Ectodermal cell (in vitro differentiated cells): ENCODE data around the gene PPM1G.
"Not testable (repeated sequence)": the region's sequence is repeated elsewhere in the genome, so short reads cannot be mapped to it uniquely, and the experiment has no call there.

Experiments
- H3K27ac ChIP-seq: 2 replicates; pipeline ENCODE4 v1.7.0; 2013; ENCODE audit warnings: mild to moderate bottlenecking, low read depth, low read length; ENCODE audit not compliant: insufficient read depth, poor library complexity, severe bottlenecking
- H3K27me3 ChIP-seq: 2 replicates; pipeline ENCODE4 v1.7.0; 2013; ENCODE audit warnings: mild to moderate bottlenecking, low read length; ENCODE audit not compliant: insufficient read depth, control insufficient read depth, poor library complexity, severe bottlenecking
- H3K36me3 ChIP-seq: one replicate; pipeline ENCODE4 v1.7.0; 2013; ENCODE audit warnings: low read length; ENCODE audit not compliant: control insufficient read depth, insufficient read depth
- H3K4me1 ChIP-seq: one replicate; pipeline ENCODE4 v1.7.0; 2013; ENCODE audit warnings: low read length; ENCODE audit not compliant: control insufficient read depth, insufficient read depth
- H3K4me3 ChIP-seq: 2 replicates; pipeline ENCODE4 v1.7.0; 2013; ENCODE audit warnings: low read depth, low read length, control low read depth; ENCODE audit not compliant: insufficient read depth
- H3K9me3 ChIP-seq: 2 replicates; pipeline ENCODE4 v1.7.0; 2013; ENCODE audit warnings: mild to moderate bottlenecking, low read length, moderate library complexity; ENCODE audit not compliant: control insufficient read depth
- WGBS, 2 experiments: methylation state at CpG; one replicate each; pipeline ENCODE4 v1.1.7; 2013; ENCODE audit warnings: missing lambda C conversion rate in 2 of 2; 5-methylcytosine and 5-hydroxymethylcytosine counted together

The PPM1G gene

DNA sequence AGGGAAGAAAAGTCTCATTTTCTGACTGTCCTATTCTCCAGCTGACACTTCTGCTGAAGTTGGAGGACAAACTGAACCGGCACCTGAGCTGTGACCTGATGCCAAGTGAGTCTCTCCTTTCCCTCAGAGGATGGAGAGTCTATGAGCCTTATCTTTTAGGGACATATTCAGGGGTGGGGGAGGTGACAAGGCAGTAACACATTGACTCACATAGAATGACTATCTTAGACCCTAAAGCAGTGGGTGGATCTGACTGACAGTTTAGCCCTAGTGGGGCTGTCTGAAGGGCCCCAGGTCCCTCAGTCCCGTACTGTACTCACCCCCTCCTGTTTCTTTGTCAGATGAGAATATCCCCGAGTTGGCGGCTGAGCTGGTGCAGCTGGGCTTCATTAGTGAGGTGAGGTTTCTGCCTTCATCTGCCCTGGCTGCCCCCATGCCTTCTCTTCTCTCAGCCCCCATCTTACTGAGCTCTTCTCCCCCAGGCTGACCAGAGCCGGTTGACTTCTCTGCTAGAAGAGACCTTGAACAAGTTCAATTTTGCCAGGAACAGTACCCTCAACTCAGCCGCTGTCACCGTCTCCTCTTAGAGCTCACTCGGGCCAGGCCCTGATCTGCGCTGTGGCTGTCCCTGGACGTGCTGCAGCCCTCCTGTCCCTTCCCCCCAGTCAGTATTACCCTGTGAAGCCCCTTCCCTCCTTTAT, 32.0 kb upstream of the PPM1G start:
- Histone ChIP-seq H3K9me3 (no peaks in the 10 kb centered on the region), H3K4me1 (peaks cover 6% of the 10 kb centered on the region), H3K36me3 (peaks cover 33% of the 10 kb centered on the region), H3K4me3 (no peak overlapping the region), H3K27ac (no peak overlapping the region), H3K27me3 (no peaks in the 10 kb centered on the region)
- 83 to 85% methylated on average over 10 of the region's 10 CpGs for WGBS, 2 experiments

GRCh38 chr2:27435628-27436027, 26.2 kb upstream of the PPM1G start:
- Histone ChIP-seq H3K4me3 (no peak overlapping the region), H3K27ac (no peak overlapping the region), H3K36me3 (peaks cover 52% of the 10 kb centered on the region), H3K9me3 (no peaks in the 10 kb centered on the region), H3K27me3 (no peaks in the 10 kb centered on the region), H3K4me1 (no peaks in the 10 kb centered on the region)
- WGBS, 2 experiments = 90 to 96% methylated on average over 6 of the region's 6 CpGs

DNA sequence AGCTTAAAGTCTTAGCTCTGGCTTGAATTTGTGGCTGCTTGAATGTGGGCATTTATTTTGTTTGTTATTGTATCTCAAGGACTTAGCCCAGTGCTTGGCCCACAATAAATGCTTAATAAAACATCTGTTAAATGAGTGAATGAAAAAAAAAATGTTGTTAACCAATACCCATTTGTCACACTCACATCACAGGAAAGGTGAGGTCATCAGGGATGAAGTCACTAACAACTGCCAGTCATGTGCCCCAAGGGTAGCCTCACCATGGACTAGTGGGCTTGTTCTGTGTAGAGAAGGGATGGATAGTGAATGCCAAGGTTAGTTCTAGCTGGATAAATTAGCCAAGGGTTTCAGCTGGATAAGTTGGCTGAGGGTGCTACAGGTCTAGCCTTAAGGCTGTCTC, 22.0 kb upstream of the PPM1G start:
- Histone ChIP-seq H3K27ac (no peak overlapping the region), H3K36me3 (peaks cover 31% of the 10 kb centered on the region), H3K27me3 (no peaks in the 10 kb centered on the region), H3K4me3 (no peak overlapping the region), H3K4me1 (peaks cover 8% of the 10 kb centered on the region), H3K9me3 (no peaks in the 10 kb centered on the region)

DNA sequence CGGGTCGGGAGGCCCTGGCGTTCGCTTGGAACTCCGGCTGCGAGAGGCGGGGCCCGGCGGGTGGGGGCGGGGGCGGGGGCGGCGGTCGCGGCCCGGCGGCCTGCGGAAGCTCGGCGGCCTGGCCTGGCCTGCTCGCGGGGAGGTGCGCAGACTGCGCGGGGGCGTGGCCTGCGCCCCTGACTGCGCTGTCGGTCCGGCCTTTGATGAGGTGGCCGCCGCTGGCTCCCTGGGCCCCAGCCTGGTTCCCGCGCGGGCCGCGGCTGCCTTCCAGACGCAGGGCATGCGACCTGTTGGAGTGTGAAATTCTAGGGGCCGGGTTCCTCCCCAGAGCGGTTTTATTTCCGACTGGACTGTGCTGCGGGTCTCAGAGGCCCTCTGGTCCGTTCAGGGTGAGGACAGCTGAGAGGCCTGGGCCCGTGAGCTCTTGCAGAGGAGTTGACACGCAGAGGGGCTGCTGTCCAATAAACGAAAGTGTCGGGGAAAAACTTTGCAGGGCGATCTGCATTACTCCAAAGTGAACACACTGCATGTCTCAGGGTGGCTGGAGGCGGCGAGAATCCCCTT, 19.7 kb upstream of the PPM1G start:
- Histone ChIP-seq H3K4me1 (peaks cover 8% of the 10 kb centered on the region), H3K4me3 (peak overlapping the region; percentile 94), H3K36me3 (peaks cover 10% of the 10 kb centered on the region), H3K27ac (peak overlapping the region; percentile 91), H3K9me3 (no peaks in the 10 kb centered on the region), H3K27me3 (no peaks in the 10 kb centered on the region)
- WGBS, 2 experiments = 0 to 1% methylated on average over 51 of the region's 51 CpGs

DNA sequence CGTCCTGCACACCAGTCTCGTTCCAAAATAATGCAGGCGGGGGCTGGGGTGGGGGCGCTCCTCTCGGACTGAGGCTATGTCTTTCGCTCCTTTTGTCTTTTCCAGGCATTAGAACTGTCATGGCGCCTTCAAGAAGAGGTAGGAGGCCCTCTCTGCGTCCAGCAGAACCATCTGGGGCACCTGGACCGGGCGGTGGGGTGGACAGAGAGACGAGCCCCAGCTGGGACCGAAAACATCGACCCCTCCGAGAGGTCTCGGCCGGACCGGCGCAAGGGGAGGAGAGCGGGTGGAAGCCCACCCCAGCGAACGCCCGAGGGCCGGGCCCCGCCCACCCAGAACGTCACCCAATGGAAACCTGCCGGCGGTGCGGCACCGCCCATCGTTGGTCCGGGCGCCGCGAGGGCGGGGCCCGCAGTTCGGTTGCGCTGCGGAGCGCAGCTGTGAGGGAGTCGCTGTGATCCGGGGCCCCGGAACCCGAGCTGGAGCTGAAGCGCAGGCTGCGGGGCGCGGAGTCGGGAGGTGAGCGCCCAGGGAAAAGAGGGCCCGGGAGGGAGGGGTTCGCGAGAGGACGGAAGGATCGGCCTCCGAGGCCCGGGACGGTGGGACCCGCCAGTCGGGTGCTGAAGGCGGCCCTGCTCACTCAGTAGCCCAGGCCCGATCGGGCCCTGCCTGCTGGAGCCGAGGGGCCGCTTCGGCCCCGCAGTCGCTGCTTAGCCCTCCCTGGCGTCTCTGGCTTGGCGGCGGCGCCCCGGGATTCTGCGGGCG, 19.0 kb upstream of the PPM1G start, which contains the start of gene NRBP1:
Gene NRBP1 (plus strand): TSS at position 419 of the 765 bp plus-strand sequence. CDS start 4,643 bp downstream, outside the sequence.
- peak within 1 kb of the TSS; percentile 91 for H3K27ac ChIP-seq
- WGBS, 2 experiments = 0% methylated on average over 75 of the region's 75 CpGs
- H3K4me1 ChIP-seq = peaks cover 8% of the 10 kb centered on the region
- peaks cover 4% of the 10 kb centered on the region for H3K36me3 ChIP-seq
- no peaks in the 10 kb centered on the region for H3K27me3 ChIP-seq
- H3K9me3 ChIP-seq = no peaks in the 10 kb centered on the region
- peak within 1 kb of the TSS; percentile 94 for H3K4me3 ChIP-seq

- Histone ChIP-seq H3K9me3 (no peaks in the 10 kb centered on the region), H3K27ac (peak overlapping the region; percentile 91), H3K4me3 (peak overlapping the region; percentile 94), H3K27me3 (no peaks in the 10 kb centered on the region), H3K36me3 (no peaks in the 10 kb centered on the region), H3K4me1 (peaks cover 8% of the 10 kb centered on the region)
- 31 to 39% methylated on average over 7 of the region's 7 CpGs for WGBS, 2 experiments
These were observed 18.4 kb upstream of the PPM1G start for GRCh38 chr2:27427863-27428212.

DNA sequence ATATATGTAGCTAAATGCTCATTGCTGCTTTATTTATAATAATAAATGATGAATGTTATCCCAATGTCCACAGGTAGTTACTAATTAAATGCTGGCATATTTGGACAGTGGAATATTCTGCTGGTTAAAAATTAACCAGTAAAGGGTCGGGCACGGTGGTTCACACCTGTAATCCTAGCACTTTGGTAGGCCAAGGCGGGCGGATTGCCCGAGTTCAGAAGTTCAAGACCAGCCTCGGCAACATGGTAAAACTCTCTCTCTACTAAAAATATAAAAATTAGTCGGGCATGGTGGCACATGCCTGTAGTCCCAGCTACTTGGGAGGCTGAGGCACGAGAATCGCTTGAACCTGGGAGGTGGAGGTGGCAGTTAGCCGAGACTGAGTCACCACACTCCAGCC, 15.6 kb upstream of the PPM1G start:
- not testable (repeated sequence) for H3K27me3 ChIP-seq, H3K9me3 ChIP-seq, H3K4me3 ChIP-seq, H3K27ac ChIP-seq, H3K4me1 ChIP-seq, H3K36me3 ChIP-seq
- 91 to 94% methylated on average over 10 of the region's 10 CpGs for WGBS, 2 experiments

DNA sequence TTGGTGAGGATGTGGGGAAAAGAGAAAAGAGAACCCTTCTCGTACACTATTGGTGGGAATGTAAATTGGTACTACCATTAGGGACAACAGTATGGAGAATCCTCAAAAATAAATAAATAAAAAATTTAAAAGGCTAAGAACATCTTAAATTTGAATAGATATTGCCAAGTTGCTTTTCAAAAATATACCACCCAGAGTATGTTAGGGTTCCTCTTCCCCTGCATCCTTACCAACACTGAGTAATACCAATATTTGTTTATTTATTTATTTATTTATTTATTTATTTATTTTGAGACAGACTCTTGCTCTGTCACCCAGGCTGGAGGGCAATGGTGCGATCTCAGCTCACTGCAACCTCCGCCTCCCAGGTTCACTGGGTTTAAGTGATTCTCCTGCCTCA, 13.6 kb upstream of the PPM1G start:
- Histone ChIP-seq H3K4me3 (no peak overlapping the region), H3K27ac (no peak overlapping the region), H3K4me1 (no peaks in the 10 kb centered on the region), H3K27me3 (no peaks in the 10 kb centered on the region), H3K9me3 (no peaks in the 10 kb centered on the region), H3K36me3 (no peaks in the 10 kb centered on the region)
- 90 to 94% methylated on average over 2 to 3 of the region's 3 CpGs for WGBS, 2 experiments

DNA sequence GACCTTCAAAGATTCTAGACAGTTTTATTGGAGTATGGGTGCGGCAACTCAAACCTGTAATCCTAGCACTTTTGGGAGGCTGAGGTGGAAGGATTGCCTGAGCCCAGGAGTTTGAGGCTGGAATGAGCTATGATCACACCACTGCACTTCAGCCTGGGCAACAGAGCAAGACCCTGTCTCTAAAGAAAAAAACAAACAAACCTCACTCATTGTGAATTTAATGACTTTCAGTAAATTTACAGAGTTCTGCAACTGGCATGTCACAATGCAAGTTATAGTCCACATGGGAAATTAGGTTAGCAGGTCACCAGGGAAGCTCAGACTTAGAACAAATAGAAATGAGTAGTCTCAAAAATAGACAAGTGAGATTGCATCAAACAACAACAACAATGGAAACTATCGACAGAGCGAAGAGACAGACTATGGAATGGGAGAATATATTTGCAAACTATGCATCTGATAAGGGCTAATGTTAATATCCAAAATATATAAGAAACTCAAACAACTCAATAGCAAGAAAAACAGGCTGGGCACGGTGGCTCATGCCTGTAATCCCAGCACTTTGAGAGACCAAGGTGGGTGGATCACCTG, 12.4 kb upstream of the PPM1G start:
- Histone ChIP-seq H3K4me3 (no peak overlapping the region), H3K4me1 (no peaks in the 10 kb centered on the region), H3K36me3 (no peaks in the 10 kb centered on the region), H3K27ac (no peak overlapping the region), H3K9me3 (no peaks in the 10 kb centered on the region), H3K27me3 (no peaks in the 10 kb centered on the region)
- 85 to 94% methylated on average over 4 of the region's 4 CpGs for WGBS, 2 experiments

DNA sequence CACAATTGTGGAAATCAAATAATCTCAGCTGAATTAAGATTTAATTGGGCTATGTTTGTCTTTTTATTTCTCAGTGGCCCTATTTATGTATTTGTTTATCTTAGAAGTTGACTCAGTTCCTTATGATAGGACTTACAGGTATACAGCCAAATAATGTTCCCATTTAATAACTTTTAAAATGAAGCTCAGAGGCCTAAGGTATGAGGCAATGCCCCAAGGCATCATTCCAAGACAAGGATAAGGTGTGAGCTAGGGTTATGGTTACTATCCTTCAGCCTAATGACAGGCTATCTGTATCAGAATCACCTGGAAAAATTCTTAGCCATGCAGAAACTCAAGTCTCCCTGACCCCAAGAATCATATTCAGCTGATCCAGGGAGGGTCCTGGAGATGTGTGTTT, 11.6 kb upstream of the PPM1G start:
- H3K27ac ChIP-seq = no peak overlapping the region
- H3K9me3 ChIP-seq = no peaks in the 10 kb centered on the region
- no peaks in the 10 kb centered on the region for H3K27me3 ChIP-seq
- H3K4me1 ChIP-seq = no peaks in the 10 kb centered on the region
- no peak overlapping the region for H3K4me3 ChIP-seq
- H3K36me3 ChIP-seq = no peaks in the 10 kb centered on the region
